ENCODE measurements around the gene OR51A7.

- TF ChIP-seq POLR2A (IDR thresholded peaks at IDR 0.05) = no peak
- TF ChIP-seq, protein P1, sequence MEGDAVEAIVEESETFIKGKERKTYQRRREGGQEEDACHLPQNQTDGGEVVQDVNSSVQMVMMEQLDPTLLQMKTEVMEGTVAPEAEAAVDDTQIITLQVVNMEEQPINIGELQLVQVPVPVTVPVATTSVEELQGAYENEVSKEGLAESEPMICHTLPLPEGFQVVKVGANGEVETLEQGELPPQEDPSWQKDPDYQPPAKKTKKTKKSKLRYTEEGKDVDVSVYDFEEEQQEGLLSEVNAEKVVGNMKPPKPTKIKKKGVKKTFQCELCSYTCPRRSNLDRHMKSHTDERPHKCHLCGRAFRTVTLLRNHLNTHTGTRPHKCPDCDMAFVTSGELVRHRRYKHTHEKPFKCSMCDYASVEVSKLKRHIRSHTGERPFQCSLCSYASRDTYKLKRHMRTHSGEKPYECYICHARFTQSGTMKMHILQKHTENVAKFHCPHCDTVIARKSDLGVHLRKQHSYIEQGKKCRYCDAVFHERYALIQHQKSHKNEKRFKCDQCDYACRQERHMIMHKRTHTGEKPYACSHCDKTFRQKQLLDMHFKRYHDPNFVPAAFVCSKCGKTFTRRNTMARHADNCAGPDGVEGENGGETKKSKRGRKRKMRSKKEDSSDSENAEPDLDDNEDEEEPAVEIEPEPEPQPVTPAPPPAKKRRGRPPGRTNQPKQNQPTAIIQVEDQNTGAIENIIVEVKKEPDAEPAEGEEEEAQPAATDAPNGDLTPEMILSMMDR (IDR thresholded peaks at IDR 0.05) = no peak
Measured at GRCh38 chr11:4947505-4947904, 43.9 kb downstream of the OR51A7 start, which contains the start of gene OR51A4.
